ENCODE results near the gene NR1H2. TPM values are rescaled to one million over a fixed set of nuclear protein-coding genes. Genes with fewer than 3 reads are reported as not detected.

NR1H2 gene
- total RNA-seq, 1 experiment from 2014 or later: 40.3 TPM

DNA sequence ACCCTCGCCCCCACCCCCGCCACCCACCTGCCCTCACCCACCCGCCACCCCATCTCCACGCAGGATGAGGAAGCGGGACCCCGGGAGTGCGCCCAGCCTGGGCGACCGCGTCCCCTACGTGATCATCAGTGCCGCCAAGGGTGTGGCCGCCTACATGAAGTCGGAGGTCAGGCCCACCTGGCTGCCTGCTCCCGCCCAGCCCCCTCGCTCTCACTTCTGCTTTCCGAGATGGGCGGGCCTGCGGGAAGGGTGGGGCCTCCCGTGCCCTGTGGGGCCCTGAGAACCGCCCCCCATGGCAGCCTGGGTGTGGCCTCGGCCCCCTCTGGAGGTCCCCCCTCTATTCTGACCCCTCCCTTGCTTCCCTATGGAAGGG, 39.4 kb downstream of the NR1H2 start:
- no peak overlapping the region for H3K4me2 ChIP-seq (ENCODE audit: low read length)
- no peak overlapping the region for H3K27ac ChIP-seq (ENCODE audit: low read depth, low read length)
- ChIA-PET POLR2A (no interaction called here), RAD21 (ENCODE audit: low non-redundant PET in 1 of 2, low total read pairs in 2 of 2, uncharacterized antibody in 2 of 2, unreplicated experiment in 2 of 2) (no interaction called here), CTCF (interaction anchor here (1.4 kb wide), 1 partner anchor 47 kb away, joined by 4 read pairs; no protein-coding TSS in a partner anchor)
- H4K20me1 ChIP-seq (ENCODE audit: insufficient read depth): no peaks in the 10 kb centered on the region
- TF ChIP-seq CBX3 (IDR thresholded peaks at IDR 0.05; ENCODE audit: low read depth) (no peak), CEBPB (IDR thresholded peaks at IDR 0.05; ENCODE audit: low read depth) (no peak), EGR1 (IDR thresholded peaks at IDR 0.05; ENCODE audit: low read depth) (no peak), RAD21 (IDR thresholded peaks at IDR 0.05; ENCODE audit: low read depth) (no peak), JUND (IDR thresholded peaks at IDR 0.05) (no peak), YY1 (IDR thresholded peaks at IDR 0.05; ENCODE audit: extremely low read depth, insufficient replicate concordance, low read depth, low read length) (no peak), TCF7L2 (IDR thresholded peaks at IDR 0.05; ENCODE audit: borderline replicate concordance, extremely low read depth, insufficient read depth, insufficient read length) (no peak), SIN3A (IDR thresholded peaks at IDR 0.05; ENCODE audit: low read depth) (no peak), SRF (IDR thresholded peaks at IDR 0.05; ENCODE audit: low read depth) (no peak), EZH2phosphoT487 (IDR thresholded peaks at IDR 0.05; ENCODE audit: borderline replicate concordance) (no peak), ELF1 (IDR thresholded peaks at IDR 0.05; ENCODE audit: borderline replicate concordance, low read depth) (no peak), EZH2 (IDR thresholded peaks at IDR 0.05) (no peak), POLR2AphosphoS5 (IDR thresholded peaks at IDR 0.05; ENCODE audit: low read depth, low read length) (no peak), SP1 (IDR thresholded peaks at IDR 0.05; ENCODE audit: low read depth) (no peak)
- TF ChIP-seq, protein P1, sequence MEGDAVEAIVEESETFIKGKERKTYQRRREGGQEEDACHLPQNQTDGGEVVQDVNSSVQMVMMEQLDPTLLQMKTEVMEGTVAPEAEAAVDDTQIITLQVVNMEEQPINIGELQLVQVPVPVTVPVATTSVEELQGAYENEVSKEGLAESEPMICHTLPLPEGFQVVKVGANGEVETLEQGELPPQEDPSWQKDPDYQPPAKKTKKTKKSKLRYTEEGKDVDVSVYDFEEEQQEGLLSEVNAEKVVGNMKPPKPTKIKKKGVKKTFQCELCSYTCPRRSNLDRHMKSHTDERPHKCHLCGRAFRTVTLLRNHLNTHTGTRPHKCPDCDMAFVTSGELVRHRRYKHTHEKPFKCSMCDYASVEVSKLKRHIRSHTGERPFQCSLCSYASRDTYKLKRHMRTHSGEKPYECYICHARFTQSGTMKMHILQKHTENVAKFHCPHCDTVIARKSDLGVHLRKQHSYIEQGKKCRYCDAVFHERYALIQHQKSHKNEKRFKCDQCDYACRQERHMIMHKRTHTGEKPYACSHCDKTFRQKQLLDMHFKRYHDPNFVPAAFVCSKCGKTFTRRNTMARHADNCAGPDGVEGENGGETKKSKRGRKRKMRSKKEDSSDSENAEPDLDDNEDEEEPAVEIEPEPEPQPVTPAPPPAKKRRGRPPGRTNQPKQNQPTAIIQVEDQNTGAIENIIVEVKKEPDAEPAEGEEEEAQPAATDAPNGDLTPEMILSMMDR (IDR thresholded peaks at IDR 0.05 in 2 of 3, conservative IDR thresholded peaks at IDR 0.05 in 1 of 3; ENCODE audit: borderline replicate concordance in 1 of 3, insufficient read depth in 1 of 3, low read depth in 2 of 3, low read length in 2 of 3): no peak
- TF ChIP-seq, protein P2, sequence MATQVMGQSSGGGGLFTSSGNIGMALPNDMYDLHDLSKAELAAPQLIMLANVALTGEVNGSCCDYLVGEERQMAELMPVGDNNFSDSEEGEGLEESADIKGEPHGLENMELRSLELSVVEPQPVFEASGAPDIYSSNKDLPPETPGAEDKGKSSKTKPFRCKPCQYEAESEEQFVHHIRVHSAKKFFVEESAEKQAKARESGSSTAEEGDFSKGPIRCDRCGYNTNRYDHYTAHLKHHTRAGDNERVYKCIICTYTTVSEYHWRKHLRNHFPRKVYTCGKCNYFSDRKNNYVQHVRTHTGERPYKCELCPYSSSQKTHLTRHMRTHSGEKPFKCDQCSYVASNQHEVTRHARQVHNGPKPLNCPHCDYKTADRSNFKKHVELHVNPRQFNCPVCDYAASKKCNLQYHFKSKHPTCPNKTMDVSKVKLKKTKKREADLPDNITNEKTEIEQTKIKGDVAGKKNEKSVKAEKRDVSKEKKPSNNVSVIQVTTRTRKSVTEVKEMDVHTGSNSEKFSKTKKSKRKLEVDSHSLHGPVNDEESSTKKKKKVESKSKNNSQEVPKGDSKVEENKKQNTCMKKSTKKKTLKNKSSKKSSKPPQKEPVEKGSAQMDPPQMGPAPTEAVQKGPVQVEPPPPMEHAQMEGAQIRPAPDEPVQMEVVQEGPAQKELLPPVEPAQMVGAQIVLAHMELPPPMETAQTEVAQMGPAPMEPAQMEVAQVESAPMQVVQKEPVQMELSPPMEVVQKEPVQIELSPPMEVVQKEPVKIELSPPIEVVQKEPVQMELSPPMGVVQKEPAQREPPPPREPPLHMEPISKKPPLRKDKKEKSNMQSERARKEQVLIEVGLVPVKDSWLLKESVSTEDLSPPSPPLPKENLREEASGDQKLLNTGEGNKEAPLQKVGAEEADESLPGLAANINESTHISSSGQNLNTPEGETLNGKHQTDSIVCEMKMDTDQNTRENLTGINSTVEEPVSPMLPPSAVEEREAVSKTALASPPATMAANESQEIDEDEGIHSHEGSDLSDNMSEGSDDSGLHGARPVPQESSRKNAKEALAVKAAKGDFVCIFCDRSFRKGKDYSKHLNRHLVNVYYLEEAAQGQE (IDR thresholded peaks at IDR 0.05; ENCODE audit: low read depth): no peak
- TF ChIP-seq, protein P3, sequence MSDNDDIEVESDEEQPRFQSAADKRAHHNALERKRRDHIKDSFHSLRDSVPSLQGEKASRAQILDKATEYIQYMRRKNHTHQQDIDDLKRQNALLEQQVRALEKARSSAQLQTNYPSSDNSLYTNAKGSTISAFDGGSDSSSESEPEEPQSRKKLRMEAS (IDR thresholded peaks at IDR 0.05): no peak
- TF ChIP-seq, protein P4, sequence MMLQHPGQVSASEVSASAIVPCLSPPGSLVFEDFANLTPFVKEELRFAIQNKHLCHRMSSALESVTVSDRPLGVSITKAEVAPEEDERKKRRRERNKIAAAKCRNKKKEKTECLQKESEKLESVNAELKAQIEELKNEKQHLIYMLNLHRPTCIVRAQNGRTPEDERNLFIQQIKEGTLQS (IDR thresholded peaks at IDR 0.05): no peak
- H3K4me1 ChIP-seq (ENCODE audit: control insufficient read depth in 1 of 2, insufficient read depth in 2 of 2, low read length in 2 of 2): no peaks in the 10 kb centered on the region
- intact Hi-C loops (cut with micrococcal nuclease): loop anchor here (2.0 kb wide), 1 partner anchor 47 kb away; no protein-coding TSS in a partner anchor
- H3K9ac ChIP-seq (ENCODE audit: low read length): no peak overlapping the region
- no peak overlapping the region for H2AFZ ChIP-seq (ENCODE audit: low read depth, low read length, poor library complexity, severe bottlenecking)
- no peak overlapping the region for H3K4me3 ChIP-seq (replicated peaks in 1 of 2; ENCODE audit: low read depth in 1 of 2, low read length in 2 of 2)
- no TSS peak for BruUV-seq (replicated peaks)
- H3K36me3 ChIP-seq (ENCODE audit: control insufficient read depth in 1 of 2, insufficient read depth in 2 of 2, low read length in 2 of 2): peaks cover 0 to 5% of the 10 kb centered on the region in 2 experiments; a peak in 2 of 4 replicates
- H3K27me3 ChIP-seq (ENCODE audit: insufficient read depth, low read length): no peaks in the 10 kb centered on the region
- ATAC-seq (no peak), DNase-seq (ENCODE audit: low read depth, low spot score) (no peak)
- H3K9me2 ChIP-seq (ENCODE audit: insufficient read depth): no peaks in the 10 kb centered on the region
- no peaks in the 10 kb centered on the region for H3K9me3 ChIP-seq (ENCODE audit: control insufficient read depth in 1 of 2, insufficient read depth in 1 of 2, low read depth in 1 of 2, low read length in 2 of 2)
- no peaks in the 10 kb centered on the region for H3K79me2 ChIP-seq (ENCODE audit: insufficient read depth, low read length)
